GM18951 (cell line): ENCODE measurements around the gene ZNF333.

Experiments
- POLR2A ChIP-seq: IDR thresholded peaks from 4 replicates; pipeline ENCODE4 v1.6.1; 2011; ENCODE audit warnings: mild to moderate bottlenecking; ENCODE audit not compliant: insufficient read length, insufficient read depth; ENCODE audit errors: extremely low read depth
- in situ Hi-C: fragments of 300-500 bp; cut with MboI; formaldehyde crosslinking; loops from one replicate; pipeline ENCODE4 v1.12.0; 2022; ENCODE audit warnings: low sequenced_read_pairs, mixed read lengths, inconsistent platforms; ENCODE audit not compliant: unreplicated experiment

ZNF333 gene

DNA sequence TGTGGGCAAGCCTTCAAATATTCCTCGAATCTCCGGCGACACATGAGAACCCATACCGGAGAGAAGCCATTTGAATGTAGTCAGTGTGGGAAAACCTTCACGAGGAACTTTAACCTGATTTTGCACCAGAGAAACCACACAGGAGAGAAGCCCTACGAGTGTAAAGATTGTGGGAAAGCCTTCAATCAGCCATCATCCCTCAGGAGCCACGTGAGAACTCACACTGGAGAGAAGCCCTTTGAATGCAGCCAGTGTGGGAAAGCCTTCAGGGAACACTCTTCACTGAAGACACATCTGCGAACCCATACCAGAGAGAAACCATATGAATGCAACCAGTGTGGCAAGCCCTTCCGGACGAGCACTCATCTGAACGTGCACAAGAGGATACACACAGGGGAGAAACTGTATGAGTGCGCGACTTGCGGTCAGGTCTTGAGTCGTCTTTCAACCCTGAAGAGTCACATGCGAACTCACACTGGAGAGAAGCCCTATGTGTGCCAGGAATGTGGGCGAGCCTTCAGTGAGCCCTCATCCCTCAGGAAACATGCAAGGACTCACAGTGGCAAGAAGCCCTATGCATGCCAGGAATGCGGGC, 28.8 kb downstream of the ZNF333 start:
- no peak for TF ChIP-seq POLR2A
- in situ Hi-C loops, result no loop called here

GRCh38 chr19:14719162-14719561, 29.3 kb downstream of the ZNF333 start:
- TF ChIP-seq POLR2A, result no peak
- in situ Hi-C loops, result no loop called here

GRCh38 chr19:14722127-14722526, 32.3 kb downstream of the ZNF333 start:
- no peak for TF ChIP-seq POLR2A
- in situ Hi-C loops, result no loop called here

DNA sequence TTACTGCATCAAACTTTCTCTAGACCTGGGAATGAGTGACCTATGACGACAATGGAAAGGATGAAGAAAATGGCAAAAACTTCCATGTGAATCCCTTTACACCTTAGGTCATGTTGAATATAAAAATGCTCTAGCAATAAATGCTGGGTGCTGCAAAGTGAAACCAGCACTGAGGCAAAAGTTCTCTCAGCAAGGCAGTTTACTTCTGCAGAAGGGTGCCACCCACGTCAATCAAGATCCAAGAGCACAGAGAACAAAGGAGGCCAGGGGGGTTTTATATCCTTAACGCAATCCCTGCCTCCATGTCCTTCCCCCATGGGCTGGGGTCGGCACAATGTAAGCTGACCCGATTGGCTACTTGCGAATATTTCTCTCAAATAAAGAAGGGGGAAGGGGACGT, 38.7 kb downstream of the ZNF333 start:
- in situ Hi-C loops, result no loop called here
- TF ChIP-seq POLR2A, result no peak

GRCh38 chr19:14731200-14731599, 41.4 kb downstream of the ZNF333 start:
- in situ Hi-C loops, result no loop called here
- TF ChIP-seq POLR2A, result no peak

DNA sequence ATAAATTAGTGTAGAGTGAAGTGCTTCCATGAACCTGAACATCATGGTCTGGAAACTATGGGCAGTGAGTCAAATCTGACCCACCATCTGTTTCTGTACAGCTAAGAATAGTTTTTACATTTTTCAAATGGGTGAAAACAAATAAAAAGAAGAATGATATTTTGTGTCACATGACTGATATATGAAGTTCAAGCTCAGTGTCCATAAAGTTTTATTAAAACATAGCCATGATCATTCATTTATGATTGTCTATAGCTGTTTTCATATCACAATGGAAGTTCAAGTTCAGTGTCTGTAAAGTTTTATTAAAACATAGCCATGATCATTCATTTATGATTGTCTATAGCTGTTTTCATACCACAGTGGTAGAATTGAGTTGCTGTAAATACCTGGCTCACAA, 42.7 kb downstream of the ZNF333 start:
- no peak for TF ChIP-seq POLR2A
- in situ Hi-C loops, result no loop called here

- no peak for TF ChIP-seq POLR2A
- in situ Hi-C loops, result no loop called here
These were observed 43.7 kb downstream of the ZNF333 start for GRCh38 chr19:14733574-14733973.

DNA sequence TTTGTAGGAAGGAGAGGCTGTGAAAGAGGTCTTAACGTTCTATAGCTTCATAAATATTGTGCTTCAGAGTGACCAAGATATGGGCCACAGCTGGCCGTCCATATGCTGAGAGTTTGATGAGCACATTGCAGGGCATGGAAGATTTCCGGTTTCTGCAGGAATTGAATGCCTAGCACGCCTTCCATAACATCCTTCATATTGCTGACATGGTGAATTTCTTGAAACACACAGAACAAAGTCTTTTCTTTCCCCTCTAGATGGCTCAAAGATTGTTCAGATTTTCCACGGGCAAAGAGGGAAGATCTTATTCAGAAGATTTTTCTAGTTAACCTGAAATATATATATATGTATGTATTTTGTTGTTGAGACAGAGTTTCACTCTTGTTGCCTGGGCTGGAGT, 46.1 kb downstream of the ZNF333 start:
- in situ Hi-C loops, result no loop called here
- no peak for TF ChIP-seq POLR2A

DNA sequence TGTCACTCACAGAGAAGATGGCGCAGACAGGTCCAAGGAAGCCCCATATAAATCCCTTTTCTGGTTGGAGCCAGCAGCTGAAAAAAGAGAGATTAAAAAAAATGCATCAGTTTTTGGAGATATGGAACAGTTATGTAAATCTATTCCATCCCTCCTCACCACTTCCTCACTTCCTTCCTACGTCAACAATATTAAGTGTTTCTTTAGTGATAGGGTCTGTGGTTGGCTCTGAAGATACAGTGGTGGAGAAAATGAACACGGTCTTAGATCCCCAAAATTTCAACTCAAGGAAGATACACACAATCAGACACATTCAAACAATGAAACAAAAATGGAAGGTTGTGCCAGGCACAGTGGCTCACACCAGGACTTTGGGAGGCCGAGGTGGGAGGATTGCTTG, 57.0 kb downstream of the ZNF333 start:
- in situ Hi-C loops, result no loop called here
- TF ChIP-seq POLR2A, result no peak

GRCh38 chr19:14748601-14749000, 58.8 kb downstream of the ZNF333 start:
- TF ChIP-seq POLR2A, result no peak
- in situ Hi-C loops, result no loop called here

GRCh38 chr19:14758816-14759215, 69.0 kb downstream of the ZNF333 start:
- in situ Hi-C loops, result no loop called here
- TF ChIP-seq POLR2A, result no peak

GRCh38 chr19:14761607-14762006, 71.8 kb downstream of the ZNF333 start:
- no peak for TF ChIP-seq POLR2A
- in situ Hi-C loops, result no loop called here

DNA sequence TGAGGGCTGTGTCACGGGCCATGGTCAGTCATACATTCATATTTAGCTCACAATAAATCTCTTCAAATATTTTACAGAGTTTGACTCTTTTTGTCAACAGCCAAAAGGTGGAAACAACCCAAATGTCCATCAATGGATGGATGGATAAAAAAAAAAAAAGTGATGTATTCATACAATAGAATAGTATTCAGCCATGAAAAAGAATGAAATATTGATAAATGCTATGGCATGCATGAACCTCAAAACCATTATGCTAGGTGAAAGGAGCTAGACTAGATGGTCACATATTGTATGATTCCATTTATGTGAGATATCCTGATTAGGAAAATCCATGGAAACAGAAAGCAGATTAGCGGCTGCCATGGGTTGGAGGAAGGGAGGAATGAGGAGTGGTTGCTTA, 72.3 kb downstream of the ZNF333 start:
- in situ Hi-C loops, result no loop called here
- TF ChIP-seq POLR2A, result no peak

GRCh38 chr19:14763497-14764145, 73.8 kb downstream of the ZNF333 start:
- no peak for TF ChIP-seq POLR2A
- in situ Hi-C loops, result no loop called here
